ENCODE measurements around the gene AFDN.

Gene AFDN

GRCh38 chr6:167817729-167818128 lies 9.0 kb upstream of the AFDN start:
- DNase-seq = no peak

GRCh38 chr6:167819576-167819975 lies 7.1 kb upstream of the AFDN start:
- no peak for DNase-seq

- no peak for DNase-seq
Measured at GRCh38 chr6:167820681-167821080, 6.0 kb upstream of the AFDN start.

GRCh38 chr6:167824591-167825331 lies 1.9 kb upstream of the AFDN start:
- DNase-seq = no peak

- DNase-seq = peak; percentile 41
Measured at GRCh38 chr6:167825332-167826229, 1.1 kb upstream of the AFDN start.

GRCh38 chr6:167826230-167826895 lies 348 bp upstream of the AFDN start:
- peak; percentile 65 for DNase-seq

- DNase-seq = peak; percentile 55
Measured at GRCh38 chr6:167827583-167828324, 1.0 kb downstream of the AFDN start.

GRCh38 chr6:167828325-167828956 lies 1.7 kb downstream of the AFDN start:
- DNase-seq = no peak

- DNase-seq = no peak
Measured at GRCh38 chr6:167829513-167829912, 2.8 kb downstream of the AFDN start.

GRCh38 chr6:167831281-167831828 lies 4.6 kb downstream of the AFDN start:
- DNase-seq = no peak

- DNase-seq = no peak
Measured at GRCh38 chr6:167832497-167833395, 6.0 kb downstream of the AFDN start.

- DNase-seq = no peak
Measured at GRCh38 chr6:167833396-167833763, 6.7 kb downstream of the AFDN start.

- DNase-seq = no peak
Measured at GRCh38 chr6:167835260-167835659, 8.5 kb downstream of the AFDN start.

GRCh38 chr6:167836721-167837120 lies 10.0 kb downstream of the AFDN start:
- DNase-seq = no peak

GRCh38 chr6:167838207-167838748 lies 11.6 kb downstream of the AFDN start:
- DNase-seq = no peak

GRCh38 chr6:167839343-167839742 lies 12.6 kb downstream of the AFDN start:
- no peak for DNase-seq

- no peak for DNase-seq
Measured at GRCh38 chr6:167839755-167840154, 13.0 kb downstream of the AFDN start.

GRCh38 chr6:167840160-167840525 lies 13.4 kb downstream of the AFDN start:
- no peak for DNase-seq

GRCh38 chr6:167840526-167841179 lies 13.9 kb downstream of the AFDN start:
- DNase-seq = no peak

GRCh38 chr6:167841981-167842380 lies 15.3 kb downstream of the AFDN start:
- no peak for DNase-seq

All from left hindlimb (tissue), 1 donor.